H9 (cell line): ENCODE results near the gene OR1B1. TPM values are rescaled to one million over a fixed set of nuclear protein-coding genes. Genes with fewer than 3 reads are reported as not detected.

ENCODE experiments used
- DNase-seq: peaks from one replicate; pipeline ENCODE4 v3.0.0-alpha.2; 2017
- H2AFZ ChIP-seq: one replicate; pipeline ENCODE4 v1.6.1; 2013; ENCODE audit warnings: mild to moderate bottlenecking, low read length, control low read depth, moderate library complexity
- H2AK5ac ChIP-seq: 2 replicates; pipeline ENCODE4 v1.6.1; 2013; ENCODE audit warnings: low read length, control low read depth, mixed read lengths; ENCODE audit not compliant: insufficient read length
- H2BK120ac ChIP-seq: one replicate; pipeline ENCODE4 v1.6.1; 2013; ENCODE audit warnings: low read depth, mild to moderate bottlenecking, low read length, control low read depth, inconsistent platforms; ENCODE audit not compliant: poor library complexity, severe bottlenecking
- H2BK12ac ChIP-seq: 2 replicates; pipeline ENCODE4 v1.6.1; 2013; ENCODE audit warnings: low read length, control low read depth, mixed read lengths, low read depth; ENCODE audit not compliant: insufficient read length
- H2BK15ac ChIP-seq: 2 replicates; pipeline ENCODE4 v1.6.1; 2013; ENCODE audit warnings: low read depth, low read length, control low read depth
- H2BK20ac ChIP-seq: one replicate; pipeline ENCODE4 v1.6.1; 2013; ENCODE audit warnings: low read depth, mild to moderate bottlenecking, low read length, control low read depth, inconsistent platforms; ENCODE audit not compliant: poor library complexity, severe bottlenecking
- H2BK5ac ChIP-seq: 2 replicates; pipeline ENCODE4 v1.6.1; 2013; ENCODE audit warnings: low read length, control low read depth, mixed read lengths; ENCODE audit not compliant: insufficient read length
- H3K14ac ChIP-seq: 2 replicates; pipeline ENCODE4 v1.6.1; 2013; ENCODE audit warnings: low read length, control low read depth; ENCODE audit not compliant: insufficient read depth
- H3K18ac ChIP-seq: 2 replicates; pipeline ENCODE4 v1.6.1; 2013; ENCODE audit warnings: low read depth, mild to moderate bottlenecking, mixed read lengths, low read length, control low read depth; ENCODE audit not compliant: insufficient read length
- H3K23ac ChIP-seq: 2 replicates; pipeline ENCODE4 v1.6.1; 2013; ENCODE audit warnings: low read length, control low read depth, mixed read lengths, low read depth; ENCODE audit not compliant: insufficient read length
- H3K23me2 ChIP-seq: 2 replicates; pipeline ENCODE4 v1.6.1; 2013; ENCODE audit warnings: low read depth, mild to moderate bottlenecking, mixed read lengths, low read length, control low read depth; ENCODE audit not compliant: insufficient read length, poor library complexity, severe bottlenecking
- H3K27ac ChIP-seq: 2 replicates; pipeline ENCODE4 v1.5.1; 2013; ENCODE audit warnings: low read length, control low read depth, mixed read lengths, low read depth; ENCODE audit not compliant: insufficient read length
- H3K27me3 ChIP-seq: 2 replicates; pipeline ENCODE4 v1.6.1; 2013; ENCODE audit warnings: low read length, control low read depth, inconsistent platforms; ENCODE audit not compliant: insufficient read depth
- H3K4ac ChIP-seq: 2 replicates; pipeline ENCODE4 v1.6.1; 2013; ENCODE audit warnings: low read depth, mild to moderate bottlenecking, control low read depth, inconsistent platforms, low read length, moderate library complexity
- H3K4me1 ChIP-seq: 2 replicates; pipeline ENCODE4 v1.6.1; 2013; ENCODE audit warnings: low read length, control low read depth, inconsistent platforms; ENCODE audit not compliant: insufficient read depth
- H3K4me2 ChIP-seq: 2 replicates; pipeline ENCODE4 v1.6.1; 2013; ENCODE audit warnings: low read length, control low read depth, mixed read lengths; ENCODE audit not compliant: insufficient read length, insufficient read depth
- H3K56ac ChIP-seq: 2 replicates; pipeline ENCODE4 v1.6.1; 2013; ENCODE audit warnings: low read depth, mild to moderate bottlenecking, mixed read lengths, low read length, control low read depth; ENCODE audit not compliant: insufficient read length
- H3K79me1 ChIP-seq: 2 replicates; pipeline ENCODE4 v1.6.1; 2013; ENCODE audit warnings: low read depth, mild to moderate bottlenecking, moderate library complexity, low read length, control low read depth, inconsistent platforms; ENCODE audit not compliant: insufficient read depth, poor library complexity, severe bottlenecking
- H3K79me2 ChIP-seq: 2 replicates; pipeline ENCODE4 v1.6.1; 2013; ENCODE audit warnings: low read length, control low read depth, inconsistent platforms; ENCODE audit not compliant: insufficient read depth
- H3K9ac ChIP-seq: 2 replicates; pipeline ENCODE4 v1.6.1; 2013; ENCODE audit warnings: low read length, control low read depth, mixed read lengths; ENCODE audit not compliant: insufficient read length; ENCODE audit errors: extremely low read depth
- H3K9me3 ChIP-seq: one replicate; pipeline ENCODE4 v1.6.1; 2013; ENCODE audit warnings: low read depth, low read length, inconsistent platforms; ENCODE audit not compliant: control insufficient read depth
- H3T11ph ChIP-seq: one replicate; pipeline ENCODE4 v1.6.1; 2013; ENCODE audit warnings: mild to moderate bottlenecking, low read length, control low read depth, inconsistent platforms
- H4K20me1 ChIP-seq: one replicate; pipeline ENCODE4 v1.6.1; 2013; ENCODE audit not compliant: control insufficient read depth, insufficient read length, insufficient read depth
- H4K5ac ChIP-seq: 2 replicates; pipeline ENCODE4 v1.6.1; 2013; ENCODE audit warnings: low read depth, mild to moderate bottlenecking, mixed read lengths, low read length, control low read depth; ENCODE audit not compliant: insufficient read length
- H4K8ac ChIP-seq: replicated peaks from 2 replicates; pipeline ENCODE4 v1.6.1; 2013; ENCODE audit warnings: low read length, control low read depth, mixed read lengths, low read depth; ENCODE audit not compliant: insufficient read length
- H4K91ac ChIP-seq: 2 replicates; pipeline ENCODE4 v1.6.1; 2013; ENCODE audit warnings: low read depth, mild to moderate bottlenecking, moderate library complexity, mixed read lengths, low read length, control low read depth; ENCODE audit not compliant: insufficient read length
- H3K27ac Mint-ChIP-seq, 3 experiments: 2 replicates in 2 of 3; 3 replicates in 1 of 3; pipeline ENCODE4 v1.8.0; 2020 to 2021; ENCODE audit warnings: mixed read lengths in 3 of 3, mild to moderate bottlenecking in 1 of 3, moderate library complexity in 1 of 3
- H3K27me3 Mint-ChIP-seq: 2 replicates; pipeline ENCODE4 v1.8.0; 2021; ENCODE audit warnings: low read depth, mild to moderate bottlenecking, moderate library complexity, mixed read lengths
- H3K36me3 Mint-ChIP-seq, 3 experiments: 2 replicates in 2 of 3; 3 replicates in 1 of 3; pipeline ENCODE4 v1.8.0; 2020 to 2021; ENCODE audit warnings: low read depth in 3 of 3, mixed read lengths in 3 of 3; ENCODE audit not compliant: insufficient read depth in 1 of 3
- H3K4me1 Mint-ChIP-seq, 2 experiments: 2 replicates each; pipeline ENCODE4 v1.8.0; 2020; ENCODE audit warnings: mixed read lengths in 2 of 2
- H3K4me3 Mint-ChIP-seq, 2 experiments: 2 replicates in 1 of 2; 3 replicates in 1 of 2; pipeline ENCODE4 v1.8.0; 2020 to 2021; ENCODE audit warnings: mild to moderate bottlenecking in 2 of 2, mixed read lengths in 2 of 2, moderate library complexity in 1 of 2
- H3K9me3 Mint-ChIP-seq, 2 experiments: 2 replicates in 1 of 2; 3 replicates in 1 of 2; pipeline ENCODE4 v1.8.0; 2020; ENCODE audit warnings: mild to moderate bottlenecking in 2 of 2, mixed read lengths in 2 of 2, moderate library complexity in 1 of 2
- WGBS: extraction: QIAGEN DNeasy Blood & Tissue Kit; methylation state at CpG from one replicate; pipeline ENCODE4 v1.1.7; 2013; ENCODE audit warnings: missing lambda C conversion rate, low lambda C conversion rate, mixed read lengths; ENCODE audit not compliant: insufficient read length; ENCODE audit errors: extremely low coverage; 5-methylcytosine and 5-hydroxymethylcytosine counted together
- total RNA-seq: library from RNA; stranded (reverse); gene quantifications from 2 replicates; pipeline ENCODE4 v1.2.1, GENCODE V29; 2021
- TF ChIP-seq, protein P1 (sequence below): fragments of 200-600 bp; sonication (generic); conservative IDR thresholded peaks from 3 replicates; pipeline ENCODE4 v1.8.0; 2021; ENCODE audit warnings: antibody characterized with exemption, mild to moderate bottlenecking

OR1B1 gene
- total RNA-seq, 1 experiment from 2014 or later = not detected

DNA sequence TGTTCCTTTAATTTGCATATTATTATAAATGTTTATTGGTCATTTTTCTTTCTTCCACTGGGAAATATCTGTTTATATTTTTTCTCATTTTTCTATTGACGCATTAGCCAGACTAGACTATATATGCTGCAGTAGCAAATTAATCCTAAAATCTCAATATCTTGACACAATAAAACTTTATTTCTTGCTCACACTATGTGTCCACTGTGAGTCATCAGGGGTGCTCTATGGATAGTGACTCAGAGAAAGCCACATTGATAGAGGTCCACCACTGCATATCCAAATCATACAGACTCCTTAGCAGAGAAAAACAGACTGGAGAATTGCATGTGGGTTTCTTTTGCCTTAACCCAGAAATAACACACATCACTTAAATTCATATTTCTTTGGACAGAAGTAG is 38.3 kb upstream of the OR1B1 start:
- H3K9me3 Mint-ChIP-seq = peaks cover 53 to 76% of the 10 kb centered on the region in 2 experiments
- H4K8ac ChIP-seq = no peak overlapping the region
- no CpG with 5 or more reads among the region's 1 CpG for WGBS

More for the DNA sequence above, 38.3 kb upstream of the OR1B1 start:
- TF ChIP-seq, protein P1, sequence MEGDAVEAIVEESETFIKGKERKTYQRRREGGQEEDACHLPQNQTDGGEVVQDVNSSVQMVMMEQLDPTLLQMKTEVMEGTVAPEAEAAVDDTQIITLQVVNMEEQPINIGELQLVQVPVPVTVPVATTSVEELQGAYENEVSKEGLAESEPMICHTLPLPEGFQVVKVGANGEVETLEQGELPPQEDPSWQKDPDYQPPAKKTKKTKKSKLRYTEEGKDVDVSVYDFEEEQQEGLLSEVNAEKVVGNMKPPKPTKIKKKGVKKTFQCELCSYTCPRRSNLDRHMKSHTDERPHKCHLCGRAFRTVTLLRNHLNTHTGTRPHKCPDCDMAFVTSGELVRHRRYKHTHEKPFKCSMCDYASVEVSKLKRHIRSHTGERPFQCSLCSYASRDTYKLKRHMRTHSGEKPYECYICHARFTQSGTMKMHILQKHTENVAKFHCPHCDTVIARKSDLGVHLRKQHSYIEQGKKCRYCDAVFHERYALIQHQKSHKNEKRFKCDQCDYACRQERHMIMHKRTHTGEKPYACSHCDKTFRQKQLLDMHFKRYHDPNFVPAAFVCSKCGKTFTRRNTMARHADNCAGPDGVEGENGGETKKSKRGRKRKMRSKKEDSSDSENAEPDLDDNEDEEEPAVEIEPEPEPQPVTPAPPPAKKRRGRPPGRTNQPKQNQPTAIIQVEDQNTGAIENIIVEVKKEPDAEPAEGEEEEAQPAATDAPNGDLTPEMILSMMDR = no peak
- H4K91ac ChIP-seq = no peak overlapping the region
- H3K27ac ChIP-seq = no peak overlapping the region
- H2AFZ ChIP-seq = no peak overlapping the region
- peaks cover under 1 to 3% (median under 1%) of the 10 kb centered on the region in 3 experiments; a peak in 3 of 7 replicates for H3K36me3 Mint-ChIP-seq
- no peak overlapping the region for H3K4me3 Mint-ChIP-seq
- no peaks in the 10 kb centered on the region for H3K27me3 Mint-ChIP-seq
- no peak overlapping the region for H2BK120ac ChIP-seq
- H2AK5ac ChIP-seq = no peak overlapping the region
- H3K9me3 ChIP-seq = peaks cover 45% of the 10 kb centered on the region
- H3K79me2 ChIP-seq = no peaks in the 10 kb centered on the region
- no peak for DNase-seq
- H3K14ac ChIP-seq = no peak overlapping the region
- no peak overlapping the region for H3K27ac Mint-ChIP-seq
- H3K23me2 ChIP-seq = no peaks in the 10 kb centered on the region
- H3K79me1 ChIP-seq = no peaks in the 10 kb centered on the region
- no peak overlapping the region for H3K9ac ChIP-seq
- no peak overlapping the region for H2BK15ac ChIP-seq
- H3K56ac ChIP-seq = no peak overlapping the region
- H4K5ac ChIP-seq = no peak overlapping the region
- no peaks in the 10 kb centered on the region for H4K20me1 ChIP-seq
- H2BK20ac ChIP-seq = no peak overlapping the region
- H3T11ph ChIP-seq = no peak overlapping the region
- no peak overlapping the region for H2BK12ac ChIP-seq
- no peak overlapping the region for H3K4ac ChIP-seq
- H3K4me2 ChIP-seq = no peak overlapping the region
- no peaks in the 10 kb centered on the region for H3K27me3 ChIP-seq
- no peak overlapping the region for H3K18ac ChIP-seq
- H3K23ac ChIP-seq = no peak overlapping the region
- H3K4me1 Mint-ChIP-seq = no peaks in the 10 kb centered on the region
- H3K4me1 ChIP-seq = no peaks in the 10 kb centered on the region
- no peak overlapping the region for H2BK5ac ChIP-seq
